Measurements from ENCODE around the gene EFCAB9.
"Not testable (repeated sequence)": the region's sequence is repeated elsewhere in the genome, so short reads cannot be mapped to it uniquely, and the experiment has no call there.

EFCAB9 gene

GRCh38 chr5:172188893-172189692 is 4.9 kb upstream of the EFCAB9 start:
- DNase-seq: no peak

GRCh38 chr5:172189693-172190296 is 4.2 kb upstream of the EFCAB9 start:
- no peak for DNase-seq

- DNase-seq: no peak
Observed at GRCh38 chr5:172194985-172195774, 1.2 kb downstream of the EFCAB9 start.

- not testable (repeated sequence) for DNase-seq
Observed at GRCh38 chr5:172197775-172198174, 3.8 kb downstream of the EFCAB9 start.

- no peak for DNase-seq
Observed at GRCh38 chr5:172199446-172199845, 5.5 kb downstream of the EFCAB9 start.

GRCh38 chr5:172200476-172200875 is 6.5 kb downstream of the EFCAB9 start:
- no peak for DNase-seq

GRCh38 chr5:172205984-172206383 is 12.0 kb downstream of the EFCAB9 start:
- not testable (repeated sequence) for DNase-seq

- DNase-seq: no peak
Observed at GRCh38 chr5:172207511-172207910, 13.5 kb downstream of the EFCAB9 start.

GRCh38 chr5:172209714-172210113 is 15.7 kb downstream of the EFCAB9 start:
- DNase-seq: no peak

GRCh38 chr5:172211676-172212075 is 17.7 kb downstream of the EFCAB9 start:
- DNase-seq: no peak

GRCh38 chr5:172213126-172213525 is 19.2 kb downstream of the EFCAB9 start:
- no peak for DNase-seq

- no peak for DNase-seq
Observed at GRCh38 chr5:172216345-172216744, 22.4 kb downstream of the EFCAB9 start.

- no peak for DNase-seq
Observed at GRCh38 chr5:172219296-172219695, 25.3 kb downstream of the EFCAB9 start.

GRCh38 chr5:172223901-172224873 is 30.2 kb downstream of the EFCAB9 start:
- DNase-seq: no peak

GRCh38 chr5:172224996-172225395 is 31.0 kb downstream of the EFCAB9 start:
- no peak for DNase-seq

GRCh38 chr5:172229904-172230303 is 35.9 kb downstream of the EFCAB9 start:
- DNase-seq: no peak

- no peak for DNase-seq
Observed at GRCh38 chr5:172234031-172234430, 40.1 kb downstream of the EFCAB9 start.

- no peak for DNase-seq
Observed at GRCh38 chr5:172235132-172235780, 41.3 kb downstream of the EFCAB9 start.

- no peak for DNase-seq
Observed at GRCh38 chr5:172235827-172236736, 42.1 kb downstream of the EFCAB9 start.

GRCh38 chr5:172238334-172238733 is 44.4 kb downstream of the EFCAB9 start:
- no peak for DNase-seq

GRCh38 chr5:172243302-172243701 is 49.3 kb downstream of the EFCAB9 start:
- DNase-seq: no peak
